Measurements from ENCODE around the gene ADGRG1.

DNA sequence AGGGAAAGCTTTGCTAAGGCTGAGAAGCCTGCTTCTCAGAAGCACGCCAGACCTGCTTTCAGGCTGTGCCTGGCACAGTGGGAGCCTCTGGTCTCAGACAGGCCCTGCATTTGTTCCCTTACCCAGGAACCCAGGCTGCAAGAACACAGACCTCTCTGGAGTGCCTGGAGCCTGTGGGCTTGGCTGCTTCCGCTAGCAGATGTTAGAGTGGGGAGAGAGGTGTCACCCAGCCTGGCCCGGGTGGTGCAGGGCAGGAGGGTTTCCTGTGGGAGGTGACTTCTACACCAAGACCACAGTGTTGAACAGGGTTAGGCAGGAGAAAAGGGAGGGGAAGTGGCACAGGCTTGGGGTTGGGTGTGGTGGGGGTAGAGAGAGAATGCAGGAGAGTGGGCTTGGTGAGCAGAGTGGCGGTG, 35.8 kb upstream of the ADGRG1 start:
- TF ChIP-seq POLR2A (IDR thresholded peaks at IDR 0.05) = no peak
- TF ChIP-seq, protein P1, sequence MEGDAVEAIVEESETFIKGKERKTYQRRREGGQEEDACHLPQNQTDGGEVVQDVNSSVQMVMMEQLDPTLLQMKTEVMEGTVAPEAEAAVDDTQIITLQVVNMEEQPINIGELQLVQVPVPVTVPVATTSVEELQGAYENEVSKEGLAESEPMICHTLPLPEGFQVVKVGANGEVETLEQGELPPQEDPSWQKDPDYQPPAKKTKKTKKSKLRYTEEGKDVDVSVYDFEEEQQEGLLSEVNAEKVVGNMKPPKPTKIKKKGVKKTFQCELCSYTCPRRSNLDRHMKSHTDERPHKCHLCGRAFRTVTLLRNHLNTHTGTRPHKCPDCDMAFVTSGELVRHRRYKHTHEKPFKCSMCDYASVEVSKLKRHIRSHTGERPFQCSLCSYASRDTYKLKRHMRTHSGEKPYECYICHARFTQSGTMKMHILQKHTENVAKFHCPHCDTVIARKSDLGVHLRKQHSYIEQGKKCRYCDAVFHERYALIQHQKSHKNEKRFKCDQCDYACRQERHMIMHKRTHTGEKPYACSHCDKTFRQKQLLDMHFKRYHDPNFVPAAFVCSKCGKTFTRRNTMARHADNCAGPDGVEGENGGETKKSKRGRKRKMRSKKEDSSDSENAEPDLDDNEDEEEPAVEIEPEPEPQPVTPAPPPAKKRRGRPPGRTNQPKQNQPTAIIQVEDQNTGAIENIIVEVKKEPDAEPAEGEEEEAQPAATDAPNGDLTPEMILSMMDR (IDR thresholded peaks at IDR 0.05) = no peak
